IMR-90 (cell line): ENCODE measurements around the gene PARP12. TPM values are rescaled to one million over a fixed set of nuclear protein-coding genes. Genes with fewer than 3 reads are reported as not detected.

Experiments used
- ATAC-seq: fragments of 200-7000 bp; cut with Tn5 transposase; 2 replicates; pipeline ENCODE4 v1.9.1; 2020; ENCODE audit warnings: low read depth, mild to moderate bottlenecking, moderate library complexity
- BruUV-seq: library from RNA; stranded (reverse); fragments of 400-500 nt; replicated peaks from 2 replicates; lab custom pipeline; 2021; lab: Mats Ljungman, UMichigan
- CTCF ChIA-PET: fragments of 300-600 bp; formaldehyde crosslinking; extraction: SDS; loops from one replicate; lab custom pipeline; 2021; ENCODE audit warnings: antibody characterized with exemption; lab: Yijun Ruan, JAX
- POLR2A ChIA-PET: fragments of 300-600 bp; sonication (Branson Sonifier 250); formaldehyde crosslinking; loops from one replicate; lab custom pipeline; 2022; ENCODE audit warnings: antibody characterized with exemption; ENCODE audit not compliant: unreplicated experiment; lab: Charles Lee
- DNase-seq: peaks from one replicate; pipeline ENCODE4 v3.0.0; 2013
- H2AFZ ChIP-seq: replicated peaks from 2 replicates; pipeline ENCODE3; 2013; ENCODE audit warnings: low read length, mild to moderate bottlenecking; ENCODE audit not compliant: poor library complexity
- H2AK5ac ChIP-seq: 2 replicates; pipeline ENCODE4 v1.6.1; 2013; ENCODE audit warnings: low read depth, low read length, inconsistent platforms
- H2AK9ac ChIP-seq: replicated peaks from 2 replicates; pipeline ENCODE3; 2013; ENCODE audit warnings: mild to moderate bottlenecking, low read depth, low read length, moderate library complexity; ENCODE audit not compliant: poor library complexity
- H2BK120ac ChIP-seq: 2 replicates; pipeline ENCODE4 v1.6.1; 2013; ENCODE audit warnings: low read depth, low read length, inconsistent platforms
- H2BK15ac ChIP-seq: 3 replicates; pipeline ENCODE4 v1.6.1; 2013; ENCODE audit warnings: low read depth, low read length, inconsistent platforms
- H2BK20ac ChIP-seq: 2 replicates; pipeline ENCODE4 v1.6.1; 2013; ENCODE audit warnings: low read depth, mild to moderate bottlenecking, inconsistent platforms, low read length, moderate library complexity
- H2BK5ac ChIP-seq: 2 replicates; pipeline ENCODE4 v1.6.1; 2013; ENCODE audit warnings: mild to moderate bottlenecking, low read depth, low read length, inconsistent platforms; ENCODE audit not compliant: poor library complexity, severe bottlenecking
- H3K14ac ChIP-seq: replicated peaks from 2 replicates; pipeline ENCODE4 v1.6.1; 2013; ENCODE audit warnings: low read depth, low read length, inconsistent platforms
- H3K18ac ChIP-seq: 2 replicates; pipeline ENCODE4 v1.6.1; 2013; ENCODE audit warnings: low read depth, low read length, control low read depth
- H3K23ac ChIP-seq: 2 replicates; pipeline ENCODE4 v1.6.1; 2013; ENCODE audit warnings: low read depth, low read length, inconsistent platforms
- H3K27ac ChIP-seq: 2 replicates; pipeline ENCODE4 v1.5.1; 2013; ENCODE audit warnings: mild to moderate bottlenecking, control low read depth, low read length; ENCODE audit not compliant: insufficient read depth
- H3K27me3 ChIP-seq: 2 replicates; pipeline ENCODE4 v1.6.1; 2013; ENCODE audit warnings: low read length; ENCODE audit not compliant: control insufficient read depth, insufficient read depth
- H3K36me3 ChIP-seq: 2 replicates; pipeline ENCODE4 v1.6.1; 2013; ENCODE audit warnings: low read length, mixed read lengths; ENCODE audit not compliant: control insufficient read depth, insufficient read depth
- H3K4ac ChIP-seq: 2 replicates; pipeline ENCODE4 v1.6.1; 2013; ENCODE audit warnings: low read depth, low read length, inconsistent platforms
- H3K4me1 ChIP-seq: 2 replicates; pipeline ENCODE4 v1.6.1; 2013; ENCODE audit warnings: low read length, mixed read lengths; ENCODE audit not compliant: control insufficient read depth, insufficient read depth
- H3K4me2 ChIP-seq: 2 replicates; pipeline ENCODE4 v1.6.1; 2013; ENCODE audit warnings: low read depth, mild to moderate bottlenecking, control low read depth, low read length, moderate library complexity
- H3K4me3 ChIP-seq: 2 replicates; pipeline ENCODE4 v1.5.1; 2013; ENCODE audit warnings: low read depth, mild to moderate bottlenecking, control low read depth, low read length, moderate library complexity; ENCODE audit not compliant: insufficient read depth
- H3K56ac ChIP-seq: 2 replicates; pipeline ENCODE4 v1.6.1; 2013; ENCODE audit warnings: low read length, inconsistent platforms; ENCODE audit not compliant: insufficient read depth; ENCODE audit errors: extremely low read depth
- H3K79me1 ChIP-seq, 2 experiments: 2 replicates each; pipeline ENCODE4 v1.6.1; 2013; ENCODE audit warnings: low read length in 2 of 2, inconsistent platforms in 1 of 2, low read depth in 1 of 2
- H3K9ac ChIP-seq: 2 replicates; pipeline ENCODE4 v1.6.1; 2013; ENCODE audit warnings: low read depth, low read length, control low read depth
- H3K9me1 ChIP-seq: 2 replicates; pipeline ENCODE4 v1.6.1; 2013; ENCODE audit warnings: low read length, inconsistent platforms; ENCODE audit not compliant: insufficient read depth
- H3K9me3 ChIP-seq: 2 replicates; pipeline ENCODE4 v1.6.1; 2013; ENCODE audit warnings: low read length; ENCODE audit not compliant: control insufficient read depth, insufficient read depth
- H4K20me1 ChIP-seq: 2 replicates; pipeline ENCODE4 v1.6.1; 2013; ENCODE audit warnings: low read length, inconsistent platforms; ENCODE audit not compliant: insufficient read depth
- H4K5ac ChIP-seq: 2 replicates; pipeline ENCODE4 v1.6.1; 2013; ENCODE audit warnings: mild to moderate bottlenecking, low read depth, low read length, control low read depth
- H4K8ac ChIP-seq, 2 experiments: 2 replicates each; pipeline ENCODE4 v1.6.1; 2013; ENCODE audit warnings: low read depth in 2 of 2, low read length in 2 of 2, control low read depth in 1 of 2, inconsistent platforms in 1 of 2
- H4K91ac ChIP-seq: 2 replicates; pipeline ENCODE4 v1.6.1; 2013; ENCODE audit warnings: low read depth, low read length, inconsistent platforms; ENCODE audit not compliant: insufficient read depth
- BHLHE40 ChIP-seq: fragments of 150-350 bp; IDR thresholded peaks from 2 replicates; pipeline ENCODE4 v1.6.1; 2016; ENCODE audit warnings: mild to moderate bottlenecking, low read depth, low read length
- CEBPB ChIP-seq: IDR thresholded peaks from 2 replicates; pipeline ENCODE4 v1.6.1; 2012; ENCODE audit warnings: low read depth, low read length, improper control_type of control experiment
- CHD1 ChIP-seq: IDR thresholded peaks from 2 replicates; pipeline ENCODE4 v1.6.1; 2012; ENCODE audit warnings: low read depth, low read length, improper control_type of control experiment
- CTCF ChIP-seq: conservative IDR thresholded peaks from 2 replicates; pipeline ENCODE4 v1.5.1; 2012; ENCODE audit warnings: mild to moderate bottlenecking, low read depth, low read length, improper control_type of control experiment
- ELK1 ChIP-seq: fragments of 150-350 bp; IDR thresholded peaks from 2 replicates; pipeline ENCODE4 v1.6.1; 2016; ENCODE audit warnings: low read depth, mild to moderate bottlenecking, low read length, moderate library complexity, borderline replicate concordance
- FOS ChIP-seq: fragments of 150-350 bp; IDR thresholded peaks from 2 replicates; pipeline ENCODE4 v1.6.1; 2016; ENCODE audit warnings: low read depth, low read length
- MAFK ChIP-seq: IDR thresholded peaks from 2 replicates; pipeline ENCODE4 v1.6.1; 2012; ENCODE audit warnings: low read depth, low read length, improper control_type of control experiment
- MAZ ChIP-seq: IDR thresholded peaks from 2 replicates; pipeline ENCODE4 v1.6.1; 2012; ENCODE audit warnings: low read depth, mild to moderate bottlenecking, low read length, improper control_type of control experiment, moderate library complexity, borderline replicate concordance
- MXI1 ChIP-seq: IDR thresholded peaks from 2 replicates; pipeline ENCODE4 v1.6.1; 2012; ENCODE audit warnings: low read depth, mild to moderate bottlenecking, low read length, moderate library complexity, borderline replicate concordance
- NFE2L2 ChIP-seq: fragments of 150-350 bp; IDR thresholded peaks from 2 replicates; pipeline ENCODE4 v1.6.1; 2016; ENCODE audit warnings: low read depth, mild to moderate bottlenecking, low read length
- RAD21 ChIP-seq: IDR thresholded peaks from 2 replicates; pipeline ENCODE4 v1.6.1; 2012; ENCODE audit warnings: low read length, improper control_type of control experiment
- RCOR1 ChIP-seq: IDR thresholded peaks from 2 replicates; pipeline ENCODE4 v1.6.1; 2012; ENCODE audit warnings: mild to moderate bottlenecking, low read length, improper control_type of control experiment; ENCODE audit not compliant: insufficient replicate concordance
- RFX5 ChIP-seq: IDR thresholded peaks from 2 replicates; pipeline ENCODE4 v1.8.0; 2012; ENCODE audit warnings: low read depth, mild to moderate bottlenecking, low read length, moderate library complexity
- SMC3 ChIP-seq: fragments of 150-350 bp; IDR thresholded peaks from 2 replicates; pipeline ENCODE4 v1.6.1; 2016; ENCODE audit warnings: low read depth, mild to moderate bottlenecking, antibody characterized with exemption, low read length, moderate library complexity
- USF2 ChIP-seq: fragments of 150-350 bp; IDR thresholded peaks from 2 replicates; pipeline ENCODE4 v1.6.1; 2017; ENCODE audit warnings: mild to moderate bottlenecking, antibody characterized with exemption, low read length, low read depth
- WGBS, 2 experiments: methylation state at CpG; one replicate each; pipeline versions ENCODE4 v1.1.5 to v1.1.7; 2013; ENCODE audit warnings: missing lambda C conversion rate in 2 of 2; ENCODE audit not compliant: insufficient read length in 1 of 2; ENCODE audit errors: extremely low coverage in 2 of 2; 5-methylcytosine and 5-hydroxymethylcytosine counted together
- dilution Hi-C: fragments of 300-500 bp; cut with HindIII; formaldehyde crosslinking; loops from one replicate; pipeline ENCODE4 v1.14.3; 2018; ENCODE audit warnings: low sequenced_read_pairs; ENCODE audit not compliant: unreplicated experiment
- in situ Hi-C: fragments of 300-500 bp; cut with MboI; formaldehyde crosslinking; loops from 3 replicates; pipeline ENCODE4 v1.14.3; 2019; ENCODE audit warnings: low sequenced_read_pairs, inconsistent platforms, mixed read lengths
- intact Hi-C: fragments of 100-400 bp; cut with micrococcal nuclease; formaldehyde crosslinking; loops from 2 replicates; pipeline ENCODE4 v1.10.0; 2022
- polyA plus RNA-seq, 3 experiments: library from polyadenylated mRNA; depleted of rRNA; stranded (reverse); fragments of >200 nt; gene quantifications; 2 replicates each; pipeline ENCODE4 v1.2.3, GENCODE V29; 2012; ENCODE audit warnings: low replicate concordance in 1 of 3
- total RNA-seq: library from RNA; depleted of rRNA; stranded (reverse); fragments of >200 nt; gene quantifications from 2 replicates; pipeline ENCODE4 v1.2.3, GENCODE V29; 2012

Gene PARP12
- total and polyA plus RNA-seq, 2 of the 4 experiments (the other 2 are of a cell fraction): 7.2 to 11.3 TPM

GRCh38 chr7:140078392-140078791 is 15.6 kb upstream of the PARP12 start:
- no peaks in the 10 kb centered on the region for H3K36me3 ChIP-seq
- no peak overlapping the region for H2AFZ ChIP-seq
- H3K4me3 ChIP-seq: no peak overlapping the region
- H3K23ac ChIP-seq: no peak overlapping the region
- H3K9me1 ChIP-seq: no peaks in the 10 kb centered on the region
- H3K4me2 ChIP-seq: no peak overlapping the region
- H2BK120ac ChIP-seq: no peak overlapping the region
- no peak overlapping the region for H2AK9ac ChIP-seq
- no peak overlapping the region for H2BK15ac ChIP-seq
- ATAC-seq: no peak
- no peak overlapping the region for H4K5ac ChIP-seq
- WGBS, 2 experiments: 46% methylated on average over 8 of the region's 13 CpGs; no CpG with 5 or more reads in 1 of the 2 experiments
- no peak overlapping the region for H3K18ac ChIP-seq
- no peak for DNase-seq
- no peak overlapping the region for H4K91ac ChIP-seq
- no peak overlapping the region for H3K14ac ChIP-seq
- no peak overlapping the region for H3K4ac ChIP-seq
- no peaks in the 10 kb centered on the region for H3K4me1 ChIP-seq
- no peak overlapping the region for H2BK5ac ChIP-seq
- BruUV-seq: no TSS peak
- ChIA-PET CTCF (no interaction called here), POLR2A (no interaction called here)
- H3K56ac ChIP-seq: no peak overlapping the region
- H3K27ac ChIP-seq: no peak overlapping the region
- H4K20me1 ChIP-seq: no peaks in the 10 kb centered on the region
- no peak overlapping the region for H2AK5ac ChIP-seq
- no peak overlapping the region for H4K8ac ChIP-seq
- intact Hi-C loops: no loop called here
- TF ChIP-seq CHD1 (no peak), MXI1 (no peak), RFX5 (no peak), ELK1 (no peak), FOS (no peak), BHLHE40 (no peak), MAZ (no peak), RAD21 (no peak), CTCF (no peak), CEBPB (no peak), MAFK (no peak), RCOR1 (no peak), NFE2L2 (no peak), USF2 (no peak), SMC3 (no peak)
- in situ Hi-C loops: no loop called here
- peaks cover 7% of the 10 kb centered on the region for H3K27me3 ChIP-seq
- no peaks in the 10 kb centered on the region for H3K9me3 ChIP-seq
- no peaks in the 10 kb centered on the region for H3K79me1 ChIP-seq
- H2BK20ac ChIP-seq: no peak overlapping the region
- dilution Hi-C loops: no loop called here
- H3K9ac ChIP-seq: no peak overlapping the region
